Measurements from ENCODE around the gene SLC25A33. TPM values are rescaled to one million over a fixed set of nuclear protein-coding genes. Genes with fewer than 3 reads are reported as not detected.

The SLC25A33 gene
- total RNA-seq, 1 experiment from 2014 or later, result 9.4 TPM

DNA sequence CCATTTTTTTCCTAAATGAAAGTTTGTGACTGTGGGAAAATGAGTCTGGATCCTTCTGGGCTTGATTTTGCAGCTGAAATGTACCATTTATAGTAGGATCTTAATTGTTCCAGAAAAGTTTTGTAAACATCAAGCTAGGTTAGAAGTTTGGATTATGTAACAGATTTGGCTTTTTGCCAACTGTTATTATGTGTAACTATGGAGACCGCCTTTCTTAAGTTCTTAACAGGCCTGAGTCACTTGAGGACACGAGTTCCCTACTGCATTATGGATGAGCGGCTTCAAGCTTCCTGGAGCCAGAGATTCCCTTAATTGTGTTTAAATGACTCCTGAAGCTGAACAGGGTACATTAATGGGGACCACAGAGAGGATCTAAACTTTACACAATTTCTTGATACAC lies 22.2 kb downstream of the SLC25A33 start:
- no peak overlapping the region for H3K4me2 ChIP-seq (ENCODE audit: insufficient read depth, insufficient read length, low read length)
- peaks cover 24 to 49% (median 48%) of the 10 kb centered on the region in 3 experiments; a peak in 6 of 7 replicates for H3K36me3 Mint-ChIP-seq (ENCODE audit: insufficient read depth in 1 of 3, low read depth in 3 of 3)

More for the DNA sequence above, 22.2 kb downstream of the SLC25A33 start:
- no peak overlapping the region for H3T11ph ChIP-seq (ENCODE audit: low read length)
- no peaks in the 10 kb centered on the region for H3K9me3 ChIP-seq (ENCODE audit: control insufficient read depth, low read depth, low read length)
- no peak overlapping the region for H3K27ac ChIP-seq (ENCODE audit: insufficient read length, low read depth, low read length)
- no peaks in the 10 kb centered on the region for H3K79me2 ChIP-seq (ENCODE audit: insufficient read depth, low read length)
- H4K5ac ChIP-seq (ENCODE audit: insufficient read length, low read depth, low read length), result no peak overlapping the region
- Mint-ChIP-seq H3K4me1 (peaks cover 5 to 6% of the 10 kb centered on the region in 2 experiments), H3K9me3 (no peaks in the 10 kb centered on the region), H3K27ac (no peak overlapping the region), H3K4me3 (no peak overlapping the region), H3K27me3 (ENCODE audit: low read depth) (peaks cover 74% of the 10 kb centered on the region)
- H2AFZ ChIP-seq (ENCODE audit: low read length), result no peak overlapping the region
- H2BK5ac ChIP-seq (ENCODE audit: insufficient read length, low read length), result no peak overlapping the region
- no peak overlapping the region for H2BK15ac ChIP-seq (ENCODE audit: low read depth, low read length)
- H3K14ac ChIP-seq (ENCODE audit: insufficient read depth, low read length), result no peak overlapping the region
- H3K4me1 ChIP-seq (ENCODE audit: insufficient read depth, low read length), result no peaks in the 10 kb centered on the region
- H3K56ac ChIP-seq (ENCODE audit: insufficient read length, low read depth, low read length), result no peak overlapping the region
- H2AK5ac ChIP-seq (ENCODE audit: insufficient read length, low read length), result no peak overlapping the region
- H3K23me2 ChIP-seq (ENCODE audit: insufficient read length, low read depth, low read length, poor library complexity, severe bottlenecking), result no peaks in the 10 kb centered on the region
- H2BK120ac ChIP-seq (ENCODE audit: low read depth, low read length, poor library complexity, severe bottlenecking), result no peak overlapping the region
- no peaks in the 10 kb centered on the region for H4K20me1 ChIP-seq (ENCODE audit: control insufficient read depth, insufficient read depth, insufficient read length)
- no peak overlapping the region for H4K8ac ChIP-seq (replicated peaks; ENCODE audit: insufficient read length, low read depth, low read length)
- H4K91ac ChIP-seq (ENCODE audit: insufficient read length, low read depth, low read length), result no peak overlapping the region
- H3K4ac ChIP-seq (ENCODE audit: low read depth, low read length), result no peak overlapping the region
- no peak overlapping the region for H3K18ac ChIP-seq (ENCODE audit: insufficient read length, low read depth, low read length)
- no peak overlapping the region for H2BK20ac ChIP-seq (ENCODE audit: low read depth, low read length, poor library complexity, severe bottlenecking)
- H2BK12ac ChIP-seq (ENCODE audit: insufficient read length, low read depth, low read length), result no peak overlapping the region
- WGBS (ENCODE audit: extremely low coverage, insufficient read length, low lambda C conversion rate), result no CpG with 5 or more reads among the region's 3 CpGs
- H3K27me3 ChIP-seq (ENCODE audit: insufficient read depth, low read length), result no peaks in the 10 kb centered on the region
- no peak for DNase-seq
- H3K9ac ChIP-seq (ENCODE audit: extremely low read depth, insufficient read length, low read length), result no peak overlapping the region
- peaks cover 3% of the 10 kb centered on the region for H3K79me1 ChIP-seq (ENCODE audit: insufficient read depth, low read depth, low read length, poor library complexity, severe bottlenecking)
- TF ChIP-seq, protein P1, sequence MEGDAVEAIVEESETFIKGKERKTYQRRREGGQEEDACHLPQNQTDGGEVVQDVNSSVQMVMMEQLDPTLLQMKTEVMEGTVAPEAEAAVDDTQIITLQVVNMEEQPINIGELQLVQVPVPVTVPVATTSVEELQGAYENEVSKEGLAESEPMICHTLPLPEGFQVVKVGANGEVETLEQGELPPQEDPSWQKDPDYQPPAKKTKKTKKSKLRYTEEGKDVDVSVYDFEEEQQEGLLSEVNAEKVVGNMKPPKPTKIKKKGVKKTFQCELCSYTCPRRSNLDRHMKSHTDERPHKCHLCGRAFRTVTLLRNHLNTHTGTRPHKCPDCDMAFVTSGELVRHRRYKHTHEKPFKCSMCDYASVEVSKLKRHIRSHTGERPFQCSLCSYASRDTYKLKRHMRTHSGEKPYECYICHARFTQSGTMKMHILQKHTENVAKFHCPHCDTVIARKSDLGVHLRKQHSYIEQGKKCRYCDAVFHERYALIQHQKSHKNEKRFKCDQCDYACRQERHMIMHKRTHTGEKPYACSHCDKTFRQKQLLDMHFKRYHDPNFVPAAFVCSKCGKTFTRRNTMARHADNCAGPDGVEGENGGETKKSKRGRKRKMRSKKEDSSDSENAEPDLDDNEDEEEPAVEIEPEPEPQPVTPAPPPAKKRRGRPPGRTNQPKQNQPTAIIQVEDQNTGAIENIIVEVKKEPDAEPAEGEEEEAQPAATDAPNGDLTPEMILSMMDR (conservative IDR thresholded peaks at IDR 0.05), result no peak
- H3K23ac ChIP-seq (ENCODE audit: insufficient read length, low read depth, low read length), result no peak overlapping the region

Data from H9 (cell line).